Neural cell (in vitro differentiated cells): Measurements from ENCODE around the gene LCORL. TPM values are rescaled to one million over a fixed set of nuclear protein-coding genes. Genes with fewer than 3 reads are reported as not detected.
A peak's percentile ranks its signal among the peaks of the same experiment; 100 is the strongest.

Experiments
- H2AFZ ChIP-seq: fragments of 200-600, 300-800 bp; sonication (generic), shearing (Covaris generic); 2 replicates; pipeline ENCODE4 v1.6.0; 2014; ENCODE audit warnings: low read depth, mild to moderate bottlenecking, antibody characterized with exemption, low read length, moderate library complexity
- H3F3A ChIP-seq: fragments of 200-600 bp; shearing (Covaris generic); 2 replicates; pipeline ENCODE4 v1.6.1; 2016; ENCODE audit warnings: mild to moderate bottlenecking, moderate library complexity, mixed read lengths, antibody characterized with exemption, low read length; ENCODE audit not compliant: insufficient read depth, poor library complexity, severe bottlenecking
- H3K27ac ChIP-seq: fragments of 200-600, 300-800 bp; sonication (generic), shearing (Covaris generic); 2 replicates; pipeline ENCODE4 v1.5.1; 2014; ENCODE audit warnings: mild to moderate bottlenecking, low read length, moderate library complexity
- H3K27me3 ChIP-seq: fragments of 300-800, 200-600 bp; sonication (generic), shearing (Covaris generic); 2 replicates; pipeline ENCODE4 v1.6.0; 2014; ENCODE audit warnings: mild to moderate bottlenecking, low read depth, low read length, moderate library complexity; ENCODE audit not compliant: insufficient read depth
- H3K36me3 ChIP-seq: fragments of 300-800, 200-600 bp; sonication (generic), shearing (Covaris generic); 2 replicates; pipeline ENCODE4 v1.5.1; 2014; ENCODE audit warnings: mild to moderate bottlenecking, antibody characterized with exemption, low read length, moderate library complexity; ENCODE audit not compliant: insufficient read depth
- H3K4me2 ChIP-seq: fragments of 300-800, 200-600 bp; sonication (generic), shearing (Covaris generic); 2 replicates; pipeline ENCODE4 v1.6.0; 2014; ENCODE audit warnings: mild to moderate bottlenecking, low read length
- H3K4me3 ChIP-seq: fragments of 300-800, 200-600 bp; sonication (generic), shearing (Covaris generic); 2 replicates; pipeline ENCODE4 v1.5.1; 2014; ENCODE audit warnings: mild to moderate bottlenecking, low read length, moderate library complexity
- H3K79me2 ChIP-seq: fragments of 200-600 bp; shearing (Covaris generic); replicated peaks from 2 replicates; pipeline ENCODE4 v1.6.0; 2014; ENCODE audit warnings: mild to moderate bottlenecking, low read length, moderate library complexity; ENCODE audit not compliant: insufficient read depth
- H3K9ac ChIP-seq: fragments of 300-800, 200-600 bp; sonication (generic), shearing (Covaris generic); 2 replicates; pipeline ENCODE4 v1.6.1; 2016; ENCODE audit warnings: mild to moderate bottlenecking, low read length, mixed read lengths
- H3K9me2 ChIP-seq: fragments of 200-600 bp; shearing (Covaris generic); 2 replicates; pipeline ENCODE4 v1.6.1; 2016; ENCODE audit warnings: mild to moderate bottlenecking, low read length, mixed read lengths; ENCODE audit not compliant: insufficient read depth
- H3K9me3 ChIP-seq: fragments of 200-600, 300-800 bp; sonication (generic), shearing (Covaris generic); 2 replicates; pipeline ENCODE4 v1.6.1; 2016; ENCODE audit warnings: mild to moderate bottlenecking, mixed run types, low read length, moderate library complexity, mixed read lengths
- H4K20me1 ChIP-seq: fragments of 200-600 bp; shearing (Covaris generic); 2 replicates; pipeline ENCODE4 v1.6.1; 2016; ENCODE audit warnings: mild to moderate bottlenecking, mixed run types; ENCODE audit not compliant: insufficient read depth
- EP300 ChIP-seq: fragments of 450-650 bp; conservative IDR thresholded peaks from 2 replicates; pipeline ENCODE4 v1.6.1; 2014; ENCODE audit warnings: antibody characterized with exemption, mild to moderate bottlenecking, moderate library complexity; ENCODE audit not compliant: poor library complexity, severe bottlenecking
- EZH2 ChIP-seq: fragments of 200-600, 300-800 bp; shearing (Covaris generic), sonication (generic); IDR thresholded peaks from 2 replicates; pipeline ENCODE4 v1.6.1; 2014; ENCODE audit warnings: antibody characterized with exemption, low read length, borderline replicate concordance, mild to moderate bottlenecking; ENCODE audit not compliant: insufficient read depth, poor library complexity, severe bottlenecking
- MXI1 ChIP-seq: fragments of 450-650 bp; conservative IDR thresholded peaks from 2 replicates; pipeline ENCODE4 v1.6.1; 2014; ENCODE audit warnings: antibody characterized with exemption, mild to moderate bottlenecking; ENCODE audit not compliant: poor library complexity, severe bottlenecking
- POLR2AphosphoS5 ChIP-seq: IDR thresholded peaks from 2 replicates; pipeline ENCODE4 v1.6.1; 2012
- RAD21 ChIP-seq: fragments of 450-650 bp; conservative IDR thresholded peaks from 2 replicates; pipeline ENCODE4 v1.6.1; 2014; ENCODE audit warnings: antibody characterized with exemption, mild to moderate bottlenecking, moderate library complexity
- SMC3 ChIP-seq: fragments of 450-650 bp; conservative IDR thresholded peaks from 2 replicates; pipeline ENCODE4 v1.6.1; 2014; ENCODE audit warnings: antibody characterized with exemption, mild to moderate bottlenecking, moderate library complexity; ENCODE audit not compliant: poor library complexity
- TAF1 ChIP-seq: IDR thresholded peaks from 2 replicates; pipeline ENCODE4 v1.6.1; 2012; ENCODE audit warnings: low read depth
- polyA plus RNA-seq: library from polyadenylated mRNA; depleted of rRNA; stranded (reverse); fragments of >200 nt; gene quantifications from 2 replicates; pipeline ENCODE4 v1.2.3, GENCODE V29; 2014
- TF ChIP-seq, protein P1 (sequence below): fragments of 450-650 bp; IDR thresholded peaks from 2 replicates; pipeline ENCODE4 v1.5.1; 2014; ENCODE audit warnings: antibody characterized with exemption, mild to moderate bottlenecking, moderate library complexity; ENCODE audit not compliant: poor library complexity, severe bottlenecking
- TF ChIP-seq, protein P2 (sequence below): IDR thresholded peaks from 2 replicates; pipeline ENCODE4 v1.6.1; 2012; ENCODE audit warnings: borderline replicate concordance

The LCORL gene
- polyA plus RNA-seq, 1 donor from 2014 or later = 49.0 TPM

DNA sequence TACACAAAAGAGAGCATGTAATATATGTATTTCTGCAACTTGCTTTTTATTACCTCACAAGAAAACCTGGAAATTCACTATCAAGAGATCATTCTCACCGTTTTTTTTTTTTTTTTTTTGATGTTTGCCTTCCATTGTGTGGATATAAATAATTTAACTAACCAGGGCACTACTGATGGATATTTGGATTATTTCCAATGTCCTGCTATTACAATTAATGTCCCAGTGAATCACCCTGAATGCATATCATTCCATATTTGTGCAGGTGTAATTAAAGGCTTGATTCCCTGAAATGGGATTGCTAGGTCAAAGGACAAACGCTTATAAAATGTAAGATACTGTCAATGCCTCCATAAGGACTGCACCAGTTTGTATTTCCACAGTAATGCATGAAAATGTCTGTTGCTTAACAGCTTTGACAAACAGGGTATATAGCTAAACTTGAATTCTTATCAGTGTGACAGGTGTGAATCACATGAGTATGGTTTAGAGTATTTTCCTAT is 123.0 kb downstream of the LCORL start:
- H3K27me3 ChIP-seq = no peaks in the 10 kb centered on the region
- no peaks in the 10 kb centered on the region for H3K9me3 ChIP-seq
- H3K4me2 ChIP-seq = no peak overlapping the region
- H3K9me2 ChIP-seq = no peaks in the 10 kb centered on the region
- no peaks in the 10 kb centered on the region for H3K79me2 ChIP-seq
- no peaks in the 10 kb centered on the region for H3K36me3 ChIP-seq
- H4K20me1 ChIP-seq = no peaks in the 10 kb centered on the region
- H2AFZ ChIP-seq = no peak overlapping the region
- H3K9ac ChIP-seq = no peak overlapping the region
- H3K4me3 ChIP-seq = peak overlapping the region; percentile 28
- peak overlapping the region; percentile 30 for H3K27ac ChIP-seq
- TF ChIP-seq, protein P1, sequence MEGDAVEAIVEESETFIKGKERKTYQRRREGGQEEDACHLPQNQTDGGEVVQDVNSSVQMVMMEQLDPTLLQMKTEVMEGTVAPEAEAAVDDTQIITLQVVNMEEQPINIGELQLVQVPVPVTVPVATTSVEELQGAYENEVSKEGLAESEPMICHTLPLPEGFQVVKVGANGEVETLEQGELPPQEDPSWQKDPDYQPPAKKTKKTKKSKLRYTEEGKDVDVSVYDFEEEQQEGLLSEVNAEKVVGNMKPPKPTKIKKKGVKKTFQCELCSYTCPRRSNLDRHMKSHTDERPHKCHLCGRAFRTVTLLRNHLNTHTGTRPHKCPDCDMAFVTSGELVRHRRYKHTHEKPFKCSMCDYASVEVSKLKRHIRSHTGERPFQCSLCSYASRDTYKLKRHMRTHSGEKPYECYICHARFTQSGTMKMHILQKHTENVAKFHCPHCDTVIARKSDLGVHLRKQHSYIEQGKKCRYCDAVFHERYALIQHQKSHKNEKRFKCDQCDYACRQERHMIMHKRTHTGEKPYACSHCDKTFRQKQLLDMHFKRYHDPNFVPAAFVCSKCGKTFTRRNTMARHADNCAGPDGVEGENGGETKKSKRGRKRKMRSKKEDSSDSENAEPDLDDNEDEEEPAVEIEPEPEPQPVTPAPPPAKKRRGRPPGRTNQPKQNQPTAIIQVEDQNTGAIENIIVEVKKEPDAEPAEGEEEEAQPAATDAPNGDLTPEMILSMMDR = no peak
- TF ChIP-seq TAF1 (no peak), RAD21 (no peak)
- no peaks in the 10 kb centered on the region for H3F3A ChIP-seq

DNA sequence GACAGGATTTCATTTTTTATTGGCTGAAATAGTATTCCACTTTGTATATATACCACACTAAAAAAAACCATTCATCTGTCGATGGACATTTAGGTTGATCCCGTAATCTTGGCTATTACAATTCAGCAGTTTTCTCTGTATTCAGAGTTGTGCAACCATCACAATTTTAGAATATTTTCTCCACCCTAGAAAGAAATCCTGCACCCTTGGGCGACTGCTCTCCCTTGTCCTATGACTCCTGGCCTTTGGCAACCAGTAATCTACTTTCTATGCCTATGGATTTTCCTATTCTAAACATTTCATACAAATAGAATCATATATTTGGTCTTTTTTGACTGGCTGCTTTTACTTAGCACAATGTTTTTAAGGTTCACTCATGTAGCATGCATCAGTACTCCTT is 126.1 kb downstream of the LCORL start:
- TF ChIP-seq EZH2 (no peak), MXI1 (no peak), EP300 (no peak), TAF1 (no peak), POLR2AphosphoS5 (no peak), SMC3 (no peak), RAD21 (no peak)
- TF ChIP-seq, protein P1 = no peak
- TF ChIP-seq, protein P2, sequence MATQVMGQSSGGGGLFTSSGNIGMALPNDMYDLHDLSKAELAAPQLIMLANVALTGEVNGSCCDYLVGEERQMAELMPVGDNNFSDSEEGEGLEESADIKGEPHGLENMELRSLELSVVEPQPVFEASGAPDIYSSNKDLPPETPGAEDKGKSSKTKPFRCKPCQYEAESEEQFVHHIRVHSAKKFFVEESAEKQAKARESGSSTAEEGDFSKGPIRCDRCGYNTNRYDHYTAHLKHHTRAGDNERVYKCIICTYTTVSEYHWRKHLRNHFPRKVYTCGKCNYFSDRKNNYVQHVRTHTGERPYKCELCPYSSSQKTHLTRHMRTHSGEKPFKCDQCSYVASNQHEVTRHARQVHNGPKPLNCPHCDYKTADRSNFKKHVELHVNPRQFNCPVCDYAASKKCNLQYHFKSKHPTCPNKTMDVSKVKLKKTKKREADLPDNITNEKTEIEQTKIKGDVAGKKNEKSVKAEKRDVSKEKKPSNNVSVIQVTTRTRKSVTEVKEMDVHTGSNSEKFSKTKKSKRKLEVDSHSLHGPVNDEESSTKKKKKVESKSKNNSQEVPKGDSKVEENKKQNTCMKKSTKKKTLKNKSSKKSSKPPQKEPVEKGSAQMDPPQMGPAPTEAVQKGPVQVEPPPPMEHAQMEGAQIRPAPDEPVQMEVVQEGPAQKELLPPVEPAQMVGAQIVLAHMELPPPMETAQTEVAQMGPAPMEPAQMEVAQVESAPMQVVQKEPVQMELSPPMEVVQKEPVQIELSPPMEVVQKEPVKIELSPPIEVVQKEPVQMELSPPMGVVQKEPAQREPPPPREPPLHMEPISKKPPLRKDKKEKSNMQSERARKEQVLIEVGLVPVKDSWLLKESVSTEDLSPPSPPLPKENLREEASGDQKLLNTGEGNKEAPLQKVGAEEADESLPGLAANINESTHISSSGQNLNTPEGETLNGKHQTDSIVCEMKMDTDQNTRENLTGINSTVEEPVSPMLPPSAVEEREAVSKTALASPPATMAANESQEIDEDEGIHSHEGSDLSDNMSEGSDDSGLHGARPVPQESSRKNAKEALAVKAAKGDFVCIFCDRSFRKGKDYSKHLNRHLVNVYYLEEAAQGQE = no peak
- Histone ChIP-seq H4K20me1 (no peaks in the 10 kb centered on the region), H3F3A (no peaks in the 10 kb centered on the region), H3K36me3 (no peaks in the 10 kb centered on the region), H3K27me3 (no peaks in the 10 kb centered on the region), H3K79me2 (no peaks in the 10 kb centered on the region), H3K27ac (no peak overlapping the region), H3K4me3 (no peak overlapping the region), H3K9ac (no peak overlapping the region), H2AFZ (no peak overlapping the region), H3K4me2 (no peak overlapping the region), H3K9me2 (no peaks in the 10 kb centered on the region), H3K9me3 (no peaks in the 10 kb centered on the region)
